H1 (cell line): Measurements from ENCODE around the gene KCNJ9. TPM values are rescaled to one million over a fixed set of nuclear protein-coding genes. Genes with fewer than 3 reads are reported as not detected.

Experiments used
- CTCF ChIA-PET: fragments of 300-600 bp; sonication (Branson Sonifier 250); formaldehyde crosslinking; loops from one replicate; lab custom pipeline; 2021; ENCODE audit not compliant: partially characterized antibody; lab: Charles Lee
- POLR2A ChIA-PET: fragments of 300-600 bp; sonication (Branson Sonifier 250); formaldehyde crosslinking; loops from one replicate; lab custom pipeline; 2021; ENCODE audit warnings: inconsistent platforms; ENCODE audit not compliant: partially characterized antibody; lab: Charles Lee
- DNase-seq, 2 experiments: peaks; one replicate each; pipeline versions ENCODE4 v3.0.0 to v3.0.0-alpha.2; 2010 to 2022; ENCODE audit warnings: low spot score in 2 of 2, low read depth in 1 of 2, mixed read lengths in 1 of 2
- FAIRE-seq: peaks from 2 replicates; lab custom pipeline; 2011; peaks lifted over from hg19 to GRCh38; lab: Jason Lieb, UNC
- H2AFZ ChIP-seq: 2 replicates; pipeline ENCODE4 v1.8.1; 2012; ENCODE audit warnings: low read length, inconsistent platforms
- H2AK5ac ChIP-seq: 2 replicates; pipeline ENCODE4 v1.6.1; 2013; ENCODE audit warnings: low read depth, low read length
- H2BK120ac ChIP-seq: replicated peaks from 2 replicates; pipeline ENCODE3; 2013; ENCODE audit warnings: low read depth, low read length, inconsistent platforms
- H2BK12ac ChIP-seq: 2 replicates; pipeline ENCODE4 v1.6.1; 2013; ENCODE audit warnings: low read depth, low read length
- H2BK15ac ChIP-seq: 2 replicates; pipeline ENCODE4 v1.6.1; 2013; ENCODE audit warnings: low read length
- H2BK20ac ChIP-seq: 2 replicates; pipeline ENCODE4 v1.6.1; 2013; ENCODE audit warnings: low read length
- H2BK5ac ChIP-seq: 2 replicates; pipeline ENCODE4 v1.6.1; 2013; ENCODE audit warnings: low read depth, low read length
- H3K14ac ChIP-seq: 2 replicates; pipeline ENCODE4 v1.6.1; 2013; ENCODE audit warnings: inconsistent platforms; ENCODE audit not compliant: insufficient read length
- H3K18ac ChIP-seq: 2 replicates; pipeline ENCODE4 v1.6.1; 2013; ENCODE audit warnings: low read length; ENCODE audit errors: extremely low read depth
- H3K23ac ChIP-seq: 2 replicates; pipeline ENCODE4 v1.6.1; 2013; ENCODE audit warnings: inconsistent platforms; ENCODE audit not compliant: insufficient read length
- H3K23me2 ChIP-seq: 2 replicates; pipeline ENCODE4 v1.6.1; 2013; ENCODE audit warnings: low read depth, low read length
- H3K27ac ChIP-seq: 2 replicates; pipeline ENCODE4 v1.6.1; 2011; ENCODE audit warnings: low read depth, low read length, inconsistent platforms
- H3K27me3 ChIP-seq, 4 experiments: replicated peaks in 1 of 4; 1 replicate in 1 of 4; 2 replicates in 3 of 4; pipeline versions ENCODE4 v1.6.1 to v1.8.1; 2011 to 2013; ENCODE audit warnings: low read length in 3 of 4, mild to moderate bottlenecking in 3 of 4, inconsistent platforms in 2 of 4, mixed read lengths in 2 of 4, moderate library complexity in 1 of 4; ENCODE audit not compliant: control insufficient read depth in 3 of 4, insufficient read depth in 3 of 4; ENCODE audit errors: extremely low read depth in 1 of 4
- H3K36me3 ChIP-seq, 4 experiments: 2 replicates each; pipeline versions ENCODE4 v1.6.1 to v1.8.1; 2011 to 2013; ENCODE audit warnings: mild to moderate bottlenecking in 4 of 4, low read length in 3 of 4, moderate library complexity in 2 of 4, control low read depth in 1 of 4, inconsistent platforms in 1 of 4; ENCODE audit not compliant: insufficient read depth in 4 of 4, control insufficient read depth in 2 of 4
- H3K4ac ChIP-seq: replicated peaks from 2 replicates; pipeline ENCODE3; 2013; ENCODE audit warnings: low read length, low read depth, mixed read lengths, inconsistent platforms; ENCODE audit not compliant: insufficient read length
- H3K4me1 ChIP-seq, 4 experiments: replicated peaks in 1 of 4; 1 replicate in 1 of 4; 2 replicates in 3 of 4; pipeline versions ENCODE4 v1.6.1 to v1.8.1; 2011 to 2013; ENCODE audit warnings: low read length in 3 of 4, inconsistent platforms in 2 of 4, mixed read lengths in 1 of 4; ENCODE audit not compliant: insufficient read depth in 4 of 4, control insufficient read depth in 3 of 4
- H3K4me2 ChIP-seq, 2 experiments: 2 replicates each; pipeline versions ENCODE4 v1.6.1 to v1.8.1; 2011 to 2013; ENCODE audit warnings: low read depth in 2 of 2, low read length in 2 of 2, control low read depth in 1 of 2, inconsistent platforms in 1 of 2, mild to moderate bottlenecking in 1 of 2; ENCODE audit not compliant: insufficient read depth in 1 of 2
- H3K4me3 ChIP-seq, 4 experiments: fragments of 200-600, 300-600 bp in 1 of 4; sonication (generic), shearing (Covaris generic), sonication (Bioruptor Twin) in 1 of 4; 2 replicates each; pipeline versions ENCODE4 v1.5.1 to v1.8.1; 2011 to 2016; ENCODE audit warnings: low read length in 4 of 4, low read depth in 3 of 4, control low read depth in 2 of 4, inconsistent platforms in 2 of 4, mild to moderate bottlenecking in 2 of 4, mixed read lengths in 1 of 4, moderate library complexity in 1 of 4; ENCODE audit not compliant: insufficient read depth in 2 of 4; ENCODE audit errors: extremely low read depth in 1 of 4
- H3K56ac ChIP-seq: replicated peaks from 2 replicates; pipeline ENCODE3; 2013; ENCODE audit warnings: low read depth, mild to moderate bottlenecking, mixed read lengths, low read length, inconsistent platforms; ENCODE audit not compliant: insufficient read length
- H3K79me1 ChIP-seq: 2 replicates; pipeline ENCODE4 v1.6.1; 2013; ENCODE audit warnings: low read depth, low read length, control low read depth
- H3K79me2 ChIP-seq, 2 experiments: 2 replicates each; pipeline versions ENCODE4 v1.6.1 to v1.8.1; 2012 to 2013; ENCODE audit warnings: low read length in 2 of 2, mild to moderate bottlenecking in 2 of 2, inconsistent platforms in 1 of 2; ENCODE audit not compliant: insufficient read depth in 2 of 2, control insufficient read depth in 1 of 2
- H3K9ac ChIP-seq, 4 experiments: replicated peaks in 1 of 4; 1 replicate in 1 of 4; 2 replicates in 3 of 4; pipeline versions ENCODE4 v1.6.1 to v1.8.1; 2011 to 2013; ENCODE audit warnings: low read depth in 3 of 4, low read length in 3 of 4, control low read depth in 2 of 4, mild to moderate bottlenecking in 2 of 4, moderate library complexity in 2 of 4, inconsistent platforms in 1 of 4; ENCODE audit errors: extremely low read depth in 1 of 4
- H3K9me3 ChIP-seq, 2 experiments: 2 replicates each; pipeline versions ENCODE4 v1.6.1 to v1.8.1; 2012 to 2013; ENCODE audit warnings: mild to moderate bottlenecking in 2 of 2, moderate library complexity in 2 of 2, control low read depth in 1 of 2, inconsistent platforms in 1 of 2, low read depth in 1 of 2, low read length in 1 of 2, mixed read lengths in 1 of 2; ENCODE audit not compliant: insufficient read depth in 2 of 2
- H4K20me1 ChIP-seq, 2 experiments: replicated peaks in 1 of 2; 2 replicates each; pipeline versions ENCODE3 to v1.8.1; 2011 to 2013; ENCODE audit warnings: inconsistent platforms in 2 of 2, low read length in 2 of 2, mild to moderate bottlenecking in 1 of 2; ENCODE audit not compliant: insufficient read depth in 2 of 2, control insufficient read depth in 1 of 2
- H4K5ac ChIP-seq: 2 replicates; pipeline ENCODE4 v1.6.1; 2013; ENCODE audit warnings: low read length, low read depth, mixed read lengths, inconsistent platforms; ENCODE audit not compliant: insufficient read length
- H4K8ac ChIP-seq: 2 replicates; pipeline ENCODE4 v1.8.0; 2013; ENCODE audit warnings: mild to moderate bottlenecking, moderate library complexity, low read length, inconsistent platforms; ENCODE audit not compliant: insufficient read depth; ENCODE audit errors: extremely low read depth
- H4K91ac ChIP-seq: replicated peaks from 2 replicates; pipeline ENCODE3; 2013; ENCODE audit warnings: low read length, mixed read lengths, inconsistent platforms; ENCODE audit not compliant: insufficient read length
- ASH2L ChIP-seq: fragments of 200-600, 300-600 bp; sonication (generic); IDR thresholded peaks from one replicate; pipeline ENCODE4 v1.7.1; 2017; ENCODE audit warnings: low read length
- CBX8 ChIP-seq: fragments of 300-800, 300-1000 bp; sonication (generic); IDR thresholded peaks from 2 replicates; pipeline ENCODE4 v1.7.1; 2016; ENCODE audit warnings: low read depth, low read length, borderline replicate concordance
- KDM1A ChIP-seq: fragments of 200-600, 300-600 bp; sonication (generic); IDR thresholded peaks from 2 replicates; pipeline ENCODE4 v1.7.1; 2016; ENCODE audit warnings: mild to moderate bottlenecking, low read length, borderline replicate concordance
- SAP30 ChIP-seq: fragments of 300-600 bp; sonication (generic); IDR thresholded peaks from 2 replicates; pipeline ENCODE4 v1.7.1; 2012; ENCODE audit warnings: low read length, moderate library complexity, mild to moderate bottlenecking, inconsistent platforms; ENCODE audit not compliant: insufficient read depth, insufficient replicate concordance
- SIX5 ChIP-seq: IDR thresholded peaks from 2 replicates; pipeline ENCODE4 v1.6.1; 2011; ENCODE audit warnings: mild to moderate bottlenecking, low read depth, low read length
- WGBS, 2 experiments: shearing (Covaris generic) in 1 of 2; methylation state at CpG; one replicate each; pipeline versions ENCODE4 v1.1.6 to v1.1.7; 2013 to 2015; ENCODE audit warnings: low lambda C conversion rate in 2 of 2, mixed read lengths in 2 of 2, inconsistent platforms in 1 of 2, low coverage in 1 of 2, missing lambda C conversion rate in 1 of 2; ENCODE audit not compliant: insufficient replicate concordance in 2 of 2, insufficient coverage in 1 of 2, insufficient read length in 1 of 2; ENCODE audit errors: extremely low coverage in 1 of 2, missing lambda C conversion rate in 1 of 2; 5-methylcytosine and 5-hydroxymethylcytosine counted together
- polyA plus RNA-seq, 7 experiments: library from polyadenylated mRNA; depleted of rRNA in 3 of 7; stranded (reverse) in 5 of 7; unstranded in 2 of 7; fragments of >200 nt in 5 of 7; fragments of 200-250 nt in 2 of 7; gene quantifications; 1 replicate in 5 of 7; 2 replicates in 1 of 7; 4 replicates in 1 of 7; pipeline versions ENCODE4 v1.2.1 to v1.2.3, GENCODE V29; 2011 to 2013; ENCODE audit warnings: missing spikeins in 2 of 7, mixed read lengths in 2 of 7
- total RNA-seq: library from RNA; stranded (reverse); fragmentation: NEBNext Ultra II Directional; extraction: Animal tissue kit (Norgen Biotek cat#: 25700); gene quantifications from 2 replicates; pipeline ENCODE4 v1.2.1, GENCODE V29; 2021
- TF ChIP-seq, protein P1 (sequence below): IDR thresholded peaks from 2 replicates; pipeline ENCODE4 v1.6.1; 2011; ENCODE audit warnings: low read depth, mild to moderate bottlenecking, low read length; ENCODE audit not compliant: insufficient read depth

Gene KCNJ9
- total and polyA plus RNA-seq, 2 of the 8 experiments (the other 6 are each of a cell fraction or from before 2014, with no cell fraction given): 0.02 to 0.13 TPM

- H3K9ac ChIP-seq: peak overlapping the region in 1 of 4 experiments; percentile 51; a peak in 1 of 7 replicates
- H3K14ac ChIP-seq: no peak overlapping the region
- H2BK5ac ChIP-seq: no peak overlapping the region
- no peaks in the 10 kb centered on the region; a peak in 2 of 7 replicates for H3K27me3 ChIP-seq
- no peak for DNase-seq
- no peak overlapping the region for H4K5ac ChIP-seq
- H3K4me2 ChIP-seq: peak overlapping the region; percentile 71 to 88
- WGBS, 2 experiments: 9% methylated on average over 18 of the region's 18 CpGs; no CpG with 5 or more reads in 1 of the 2 experiments
- H2AFZ ChIP-seq: peak overlapping the region; percentile 95
- H3K36me3 ChIP-seq: no peaks in the 10 kb centered on the region; a peak in 1 of 8 replicates
- no peak overlapping the region for H2BK15ac ChIP-seq
- CTCF ChIA-PET: interaction anchor here (1.4 to 4.8 kb wide), 8 partner anchors 9 to 259 kb away, joined by 3 to 31 read pairs (median 6); no protein-coding TSS in a partner anchor
- no peak overlapping the region for H4K8ac ChIP-seq
- H3K27ac ChIP-seq: no peak overlapping the region
- no peak overlapping the region for H4K91ac ChIP-seq
- no peak overlapping the region for H2BK120ac ChIP-seq
- peaks cover 0 to 6% (median 2%) of the 10 kb centered on the region in 4 experiments; a peak in 5 of 7 replicates for H3K4me1 ChIP-seq
- H3K79me2 ChIP-seq: peaks cover 4 to 22% of the 10 kb centered on the region in 2 experiments; a peak in 3 of 4 replicates
- no peaks in the 10 kb centered on the region for H3K9me3 ChIP-seq
- no peak for TF ChIP-seq ASH2L
- TF ChIP-seq, protein P1, sequence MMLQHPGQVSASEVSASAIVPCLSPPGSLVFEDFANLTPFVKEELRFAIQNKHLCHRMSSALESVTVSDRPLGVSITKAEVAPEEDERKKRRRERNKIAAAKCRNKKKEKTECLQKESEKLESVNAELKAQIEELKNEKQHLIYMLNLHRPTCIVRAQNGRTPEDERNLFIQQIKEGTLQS: no peak
- TF ChIP-seq SAP30: peak; percentile 10
- no peak for TF ChIP-seq SIX5
- no peak for TF ChIP-seq KDM1A
- TF ChIP-seq CBX8: no peak
- TF ChIP-seq, all 59 proteins: peak for 1
- H2BK20ac ChIP-seq: no peak overlapping the region
- FAIRE-seq: no peak
- H3K23ac ChIP-seq: no peak overlapping the region
- no peak overlapping the region for H3K56ac ChIP-seq
- H3K79me1 ChIP-seq: no peaks in the 10 kb centered on the region
- no peaks in the 10 kb centered on the region for H4K20me1 ChIP-seq
- no peak overlapping the region for H3K4ac ChIP-seq
- POLR2A ChIA-PET: interaction anchor here (0.7 to 3.2 kb wide), 9 partner anchors 8 to 191 kb away, joined by 3 to 18 read pairs (median 4); no protein-coding TSS in a partner anchor
- no peak overlapping the region for H3K18ac ChIP-seq
- H3K4me3 ChIP-seq: peak overlapping the region; percentile 72 to 88 (median 80)
- no peak overlapping the region for H2BK12ac ChIP-seq
- H3K23me2 ChIP-seq: peaks cover 17% of the 10 kb centered on the region
- no peak overlapping the region for H2AK5ac ChIP-seq
Observed at GRCh38 chr1:160032165-160032820, 49.0 kb upstream of the KCNJ9 start.
